ENCODE data around the gene ABCG4.
"Not testable (repeated sequence)": the region's sequence is repeated elsewhere in the genome, so short reads cannot be mapped to it uniquely, and the experiment has no call there.

The ABCG4 gene

DNA sequence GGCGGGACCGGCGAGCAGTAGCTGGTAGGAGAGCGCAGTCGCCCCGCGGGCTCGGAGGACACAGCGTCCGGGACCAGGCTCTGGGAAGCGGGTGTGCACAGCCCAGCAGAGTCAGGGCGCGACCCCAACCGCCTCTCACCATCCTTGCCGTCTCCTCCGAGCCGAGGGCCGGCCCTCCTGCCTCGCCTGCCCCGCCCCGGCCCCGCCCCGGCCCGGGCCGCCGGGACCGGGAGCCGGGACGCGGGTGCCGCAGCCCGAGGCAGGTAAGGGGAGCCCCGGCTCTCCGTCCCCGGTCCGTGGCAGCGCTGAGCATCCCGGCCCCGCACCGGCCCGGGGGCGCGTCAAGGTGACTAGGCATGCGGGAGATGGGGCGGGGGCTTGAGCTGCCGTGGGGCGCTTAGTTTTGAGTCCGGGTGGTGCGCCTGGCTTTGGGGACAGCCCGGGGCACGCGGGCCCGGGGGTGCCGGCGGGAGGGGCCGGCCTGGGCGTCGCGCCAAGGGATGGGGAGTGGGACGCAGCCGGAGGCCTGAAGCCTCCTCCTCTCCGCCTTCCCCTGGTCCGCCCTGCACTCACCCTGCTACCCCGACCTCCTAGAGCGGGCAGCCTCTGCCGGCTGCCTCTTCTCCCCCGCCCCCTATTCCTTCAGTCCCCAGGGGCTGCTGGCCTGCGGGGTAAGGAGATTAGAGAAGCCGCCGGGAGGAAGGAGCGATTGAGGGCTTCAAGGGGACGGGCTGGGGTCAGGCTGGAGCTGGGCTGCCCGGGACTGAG lies at the start of gene ABCG4:
ABCG4 (plus strand) TSS at position 35 of the 768 bp plus-strand sequence. CDS start 914 bp downstream, outside the sequence.
- Histone ChIP-seq H3K36me3 (ENCODE audit: insufficient read depth, low read length) (no peaks in the 10 kb centered on the region), H3K4me1 (ENCODE audit: insufficient read depth, low read length) (peaks cover 13% of the 10 kb centered on the region), H3K9me3 (ENCODE audit: control insufficient read depth, insufficient read depth, low read length) (no peaks in the 10 kb centered on the region), H3K9ac (ENCODE audit: low read depth, low read length) (peak within 1 kb of the TSS; percentile 49)

DNA sequence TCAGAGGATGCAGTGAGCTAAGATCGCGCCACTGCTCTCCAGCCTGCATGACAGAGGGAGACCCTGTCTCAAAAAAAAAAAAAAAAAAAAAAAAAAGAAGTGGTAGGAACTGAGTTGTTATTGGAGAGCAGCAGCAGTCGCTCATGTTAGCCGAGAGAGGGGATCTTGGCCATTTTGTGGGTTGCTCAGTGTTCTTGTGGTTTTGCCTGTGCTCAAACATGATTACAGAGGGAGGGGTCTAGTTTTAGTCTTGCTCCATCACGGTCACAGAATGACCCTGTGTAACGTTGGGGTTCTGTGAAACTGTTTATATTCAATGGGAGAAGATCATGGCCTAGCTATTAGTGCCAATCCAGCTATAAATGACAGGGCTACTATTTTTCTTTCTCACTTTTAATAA lies 49.1 kb upstream of the ABCG4 start:
- no peaks in the 10 kb centered on the region for H3K4me1 ChIP-seq (ENCODE audit: insufficient read depth, low read length)
- H3K9ac ChIP-seq (ENCODE audit: low read depth, low read length), result no peak overlapping the region

DNA sequence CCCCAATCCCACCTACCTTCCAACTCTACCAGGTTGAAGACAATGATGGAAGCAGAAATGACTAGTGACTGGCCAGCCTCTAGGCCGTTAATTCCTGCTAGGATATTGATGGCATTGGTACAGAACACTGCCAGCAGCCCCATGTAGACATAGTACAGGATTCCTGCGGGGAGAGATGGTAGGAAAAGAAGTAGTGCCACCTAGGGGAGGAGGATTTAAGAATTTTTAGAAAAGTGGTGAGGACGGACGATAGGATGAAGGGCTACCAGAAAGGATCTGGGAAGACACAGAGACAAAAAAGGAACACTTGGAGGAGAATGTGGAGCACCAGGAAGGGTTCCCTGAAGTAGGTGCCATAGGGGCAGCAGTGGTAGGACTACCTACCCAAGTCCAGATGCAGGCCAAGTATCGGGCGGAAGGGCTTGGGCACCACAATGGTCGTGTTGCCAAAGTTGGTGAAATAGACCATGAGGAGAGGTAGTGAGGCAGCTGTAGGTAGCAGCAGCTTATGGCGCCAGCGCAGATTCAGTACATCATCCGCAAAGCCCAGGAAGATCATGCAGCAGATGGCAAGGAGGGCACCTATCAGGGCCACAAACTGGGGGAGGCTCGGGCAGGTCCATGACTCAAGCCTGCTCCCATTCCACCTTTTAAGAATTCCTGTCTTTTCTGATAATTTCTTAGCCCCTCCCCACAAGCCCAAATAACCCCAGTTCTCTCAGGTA lies 48.4 kb upstream of the ABCG4 start:
- Histone ChIP-seq H3K9me3 (ENCODE audit: control insufficient read depth, insufficient read depth, low read length) (no peaks in the 10 kb centered on the region), H3K9ac (ENCODE audit: low read depth, low read length) (peak overlapping the region; percentile 65), H3K4me1 (ENCODE audit: insufficient read depth, low read length) (no peaks in the 10 kb centered on the region), H3K36me3 (ENCODE audit: insufficient read depth, low read length) (peaks cover 11% of the 10 kb centered on the region; the same call in 1 of the 2 replicates)

More for the DNA sequence above, 49.1 kb upstream of the ABCG4 start:
- Histone ChIP-seq H3K36me3 (ENCODE audit: insufficient read depth, low read length) (peaks cover 11% of the 10 kb centered on the region; the same call in 1 of the 2 replicates), H3K9me3 (ENCODE audit: control insufficient read depth, insufficient read depth, low read length) (no peaks in the 10 kb centered on the region)

DNA sequence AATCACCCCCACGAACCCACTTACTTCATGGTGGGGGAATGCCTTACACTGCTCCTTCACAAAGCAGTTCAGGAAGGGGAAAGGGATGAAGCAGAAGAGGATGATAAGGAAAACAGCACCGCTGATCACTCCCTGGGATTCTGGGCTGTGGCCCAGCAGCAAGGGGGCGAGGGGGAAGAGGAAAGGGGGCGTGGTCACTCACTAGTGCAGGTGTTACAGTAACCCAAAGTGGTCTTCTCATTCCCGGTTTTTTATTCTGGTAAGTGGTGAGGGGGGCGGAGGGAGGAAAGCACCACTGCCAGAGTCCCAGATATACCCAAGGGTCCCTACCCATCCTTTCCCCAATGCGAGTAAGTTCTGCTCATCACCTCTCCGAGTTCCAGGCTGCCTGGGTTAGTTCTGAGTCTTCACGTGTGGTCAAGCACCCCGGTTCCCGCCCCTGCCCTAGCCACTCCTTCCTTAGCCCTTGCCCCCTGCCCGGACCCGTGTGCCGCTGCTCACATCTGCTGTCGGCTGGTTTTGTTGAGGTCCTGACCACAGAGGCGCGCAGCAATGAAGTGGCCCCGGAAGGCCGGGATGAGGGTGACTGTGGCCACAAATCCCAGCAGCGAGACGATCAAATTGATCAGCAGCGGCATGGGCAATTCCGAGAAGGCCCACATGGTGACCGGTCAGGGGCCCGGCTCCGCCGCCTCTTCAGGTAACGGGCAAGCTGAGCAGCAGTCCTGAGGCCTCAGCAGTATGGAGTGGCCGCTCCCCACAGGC lies 47.7 kb upstream of the ABCG4 start:
- Histone ChIP-seq H3K36me3 (ENCODE audit: insufficient read depth, low read length) (peaks cover 11% of the 10 kb centered on the region; the same call in 1 of the 2 replicates), H3K4me1 (ENCODE audit: insufficient read depth, low read length) (peaks cover 3% of the 10 kb centered on the region), H3K9me3 (ENCODE audit: control insufficient read depth, insufficient read depth, low read length) (no peaks in the 10 kb centered on the region), H3K9ac (ENCODE audit: low read depth, low read length) (peak overlapping the region; percentile 65)

DNA sequence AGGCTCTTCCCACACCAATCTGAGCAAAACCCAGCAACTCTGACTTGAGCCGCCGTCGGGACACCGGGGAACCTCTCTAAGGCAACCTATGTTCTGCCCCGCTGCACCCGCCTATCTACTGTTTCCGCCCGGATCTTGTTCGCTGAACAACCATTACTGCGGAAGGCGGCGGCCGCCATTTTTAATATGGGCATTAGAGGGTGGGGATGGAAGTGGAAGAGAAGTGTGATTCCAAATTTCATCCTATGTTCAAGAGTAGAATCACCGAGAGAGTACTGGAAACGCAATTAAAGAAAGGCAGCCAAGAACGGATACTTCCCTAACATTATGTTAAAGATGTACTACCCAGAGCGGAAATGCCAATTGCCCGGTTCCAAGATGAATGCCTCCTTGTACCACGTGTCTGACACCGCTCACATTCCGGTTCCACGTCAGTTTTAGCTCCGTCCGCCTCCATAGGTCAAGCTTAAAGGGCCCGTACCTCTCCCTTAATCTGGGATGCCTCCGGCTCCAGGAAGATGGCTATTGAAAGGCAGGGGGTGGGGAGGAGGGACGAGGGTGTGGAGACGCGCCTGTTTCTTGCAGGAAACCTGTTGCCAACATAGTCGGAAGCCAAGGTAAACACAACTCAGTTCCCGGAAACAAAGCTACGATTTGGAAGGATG lies 47.0 kb upstream of the ABCG4 start, which contains the start of gene DPAGT1:
DPAGT1 (minus strand) TSS at position 95 of the 665 bp plus-strand sequence. CDS start 198 bp downstream, outside the sequence.
- peaks cover 11% of the 10 kb centered on the region; the same call in 1 of the 2 replicates for H3K36me3 ChIP-seq (ENCODE audit: insufficient read depth, low read length)
- H3K9me3 ChIP-seq (ENCODE audit: control insufficient read depth, insufficient read depth, low read length), result no peaks in the 10 kb centered on the region
- H3K4me1 ChIP-seq (ENCODE audit: insufficient read depth, low read length), result peaks cover 9% of the 10 kb centered on the region
- H3K9ac ChIP-seq (ENCODE audit: low read depth, low read length), result peak within 1 kb of the TSS; percentile 65

DNA sequence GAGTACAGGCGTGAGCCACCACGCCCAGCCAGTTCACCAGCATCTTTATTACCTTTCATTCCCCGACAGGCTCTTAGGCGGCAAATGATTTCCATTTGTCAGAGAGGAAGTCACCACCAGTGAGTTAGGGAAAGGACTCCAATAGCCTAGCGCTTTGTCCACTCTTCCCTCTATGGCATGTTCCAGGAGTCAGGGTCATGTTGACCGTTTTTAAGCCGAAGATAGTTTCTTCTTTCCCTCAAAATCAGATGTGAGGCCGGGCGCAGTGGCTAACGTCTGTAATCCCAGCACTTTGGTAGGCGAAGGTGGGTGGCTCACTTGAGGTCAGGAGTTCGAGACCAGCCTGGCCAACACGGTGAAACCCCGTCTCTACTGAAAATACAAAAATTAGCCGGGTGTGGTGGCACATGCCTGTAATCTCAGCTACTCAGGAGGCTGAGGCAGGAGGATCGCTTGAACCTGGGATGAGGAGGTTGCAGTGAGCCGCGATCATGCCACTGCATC lies 45.6 kb upstream of the ABCG4 start:
- H3K9me3 ChIP-seq (ENCODE audit: control insufficient read depth, insufficient read depth, low read length); H3K36me3 ChIP-seq (ENCODE audit: insufficient read depth, low read length); H3K4me1 ChIP-seq (ENCODE audit: insufficient read depth, low read length): not testable (repeated sequence)
- H3K9ac ChIP-seq (ENCODE audit: low read depth, low read length), result peak overlapping the region; percentile 21; the same call in 1 of the 2 replicates

DNA sequence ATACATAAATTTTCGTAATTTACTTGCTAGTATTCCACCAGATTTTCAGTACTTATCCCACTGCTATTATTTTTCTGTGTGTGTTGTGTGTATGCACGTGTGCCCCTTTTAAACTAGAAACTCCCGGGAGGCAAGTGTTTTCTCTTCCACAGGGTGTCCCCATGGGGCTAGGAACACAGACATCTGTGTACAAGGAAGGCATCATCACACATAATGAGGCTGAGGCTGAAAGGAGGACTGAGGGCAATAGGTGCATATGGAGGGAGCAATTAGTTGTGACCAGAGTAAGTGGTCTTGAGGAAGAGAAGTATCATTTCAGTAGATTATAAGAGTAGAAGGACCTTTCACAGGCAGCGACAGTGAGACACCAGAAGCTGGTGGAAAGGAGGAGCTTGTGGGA lies 45.1 kb upstream of the ABCG4 start:
- no peaks in the 10 kb centered on the region for H3K9me3 ChIP-seq (ENCODE audit: control insufficient read depth, insufficient read depth, low read length)
- H3K4me1 ChIP-seq (ENCODE audit: insufficient read depth, low read length), result peaks cover 9% of the 10 kb centered on the region
- H3K36me3 ChIP-seq (ENCODE audit: insufficient read depth, low read length), result 0 out of 2 replicates have a peak, but pooled peaks cover 2% of the 10 kb centered on the region
- H3K9ac ChIP-seq (ENCODE audit: low read depth, low read length), result no peak overlapping the region

DNA sequence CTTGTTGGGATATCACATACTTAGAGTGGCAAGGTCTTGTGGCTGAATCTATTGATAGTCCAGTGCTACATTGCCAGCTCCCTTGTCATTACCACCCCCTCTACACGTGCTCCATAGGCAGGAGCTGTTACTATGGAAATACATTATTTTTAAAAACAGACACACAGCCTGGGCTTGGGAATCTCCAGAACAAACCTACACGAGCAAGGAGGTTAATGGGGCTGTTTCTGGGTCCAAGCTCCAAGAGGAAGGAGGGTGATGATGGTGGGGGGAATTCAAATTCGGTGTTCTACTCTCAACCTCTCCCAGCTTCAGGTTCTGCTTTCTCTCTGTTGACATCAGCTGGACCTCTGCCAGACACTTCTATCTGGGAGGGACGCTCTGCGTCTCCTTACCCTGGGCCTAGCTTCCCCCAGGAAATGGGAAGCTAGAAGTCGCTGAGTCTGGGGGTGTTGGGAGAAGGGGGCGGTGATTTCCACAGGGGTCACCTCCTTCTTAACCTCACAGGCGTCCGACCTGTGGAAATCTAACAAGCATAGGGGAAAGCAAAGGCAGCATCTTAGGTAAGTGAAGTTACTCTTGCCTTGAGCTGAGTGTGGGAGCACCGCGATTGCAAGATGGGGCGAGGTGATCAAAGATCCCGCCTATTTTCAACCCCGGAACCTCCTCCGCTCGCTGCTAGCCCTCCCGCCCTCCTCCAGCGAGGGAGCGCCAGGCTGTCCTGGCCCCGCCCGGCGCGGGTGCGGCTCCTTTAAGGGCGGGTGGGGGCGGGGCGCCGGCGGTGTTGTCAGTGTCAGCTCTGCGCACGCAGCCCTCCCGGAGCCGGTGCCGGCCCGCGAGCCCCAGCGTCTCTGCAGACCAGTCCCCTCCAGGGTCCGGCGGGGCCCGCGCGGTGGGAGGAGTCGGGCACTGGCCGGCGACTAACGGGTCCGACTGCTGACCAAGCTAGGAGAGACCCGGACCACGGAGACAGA lies 42.0 kb upstream of the ABCG4 start, which contains the start of gene C2CD2L:
C2CD2L (plus strand) TSS at position 781 of the 974 bp plus-strand sequence. CDS start 398 bp downstream, outside the sequence.
- peaks cover 9% of the 10 kb centered on the region for H3K4me1 ChIP-seq (ENCODE audit: insufficient read depth, low read length)
- no peaks in the 10 kb centered on the region for H3K9me3 ChIP-seq (ENCODE audit: control insufficient read depth, insufficient read depth, low read length)
- no peaks in the 10 kb centered on the region for H3K36me3 ChIP-seq (ENCODE audit: insufficient read depth, low read length)
- H3K9ac ChIP-seq (ENCODE audit: low read depth, low read length), result peak within 1 kb of the TSS; percentile 71

DNA sequence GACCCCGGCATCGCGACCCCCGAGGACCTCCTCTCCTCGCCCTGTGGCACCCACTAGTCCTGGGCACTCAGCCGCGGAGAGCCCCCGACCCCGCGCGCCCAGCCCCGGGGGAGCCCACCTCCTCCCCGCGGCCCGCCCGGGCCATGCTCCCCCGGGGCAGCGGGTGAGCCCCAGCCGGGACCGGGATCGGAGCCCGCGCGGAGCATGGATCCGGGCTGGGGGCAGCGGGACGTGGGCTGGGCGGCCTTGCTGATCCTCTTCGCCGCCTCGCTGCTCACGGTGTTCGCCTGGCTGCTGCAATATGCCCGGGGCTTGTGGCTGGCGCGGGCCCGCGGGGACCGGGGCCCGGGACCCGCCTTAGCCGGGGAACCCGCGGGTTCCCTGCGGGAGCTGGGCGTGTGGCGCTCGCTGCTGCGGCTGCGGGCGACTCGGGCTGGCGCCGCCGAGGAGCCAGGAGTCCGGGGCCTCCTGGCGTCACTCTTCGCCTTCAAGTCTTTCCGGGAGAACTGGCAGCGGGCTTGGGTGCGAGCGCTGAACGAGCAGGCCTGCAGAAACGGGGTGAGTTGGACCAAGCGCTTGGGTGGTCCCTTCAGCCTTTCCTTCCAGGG lies 41.2 kb upstream of the ABCG4 start:
- no peaks in the 10 kb centered on the region for H3K9me3 ChIP-seq (ENCODE audit: control insufficient read depth, insufficient read depth, low read length)
- H3K4me1 ChIP-seq (ENCODE audit: insufficient read depth, low read length), result peaks cover 9% of the 10 kb centered on the region
- H3K9ac ChIP-seq (ENCODE audit: low read depth, low read length), result peak overlapping the region; percentile 71
- no peaks in the 10 kb centered on the region for H3K36me3 ChIP-seq (ENCODE audit: insufficient read depth, low read length)

DNA sequence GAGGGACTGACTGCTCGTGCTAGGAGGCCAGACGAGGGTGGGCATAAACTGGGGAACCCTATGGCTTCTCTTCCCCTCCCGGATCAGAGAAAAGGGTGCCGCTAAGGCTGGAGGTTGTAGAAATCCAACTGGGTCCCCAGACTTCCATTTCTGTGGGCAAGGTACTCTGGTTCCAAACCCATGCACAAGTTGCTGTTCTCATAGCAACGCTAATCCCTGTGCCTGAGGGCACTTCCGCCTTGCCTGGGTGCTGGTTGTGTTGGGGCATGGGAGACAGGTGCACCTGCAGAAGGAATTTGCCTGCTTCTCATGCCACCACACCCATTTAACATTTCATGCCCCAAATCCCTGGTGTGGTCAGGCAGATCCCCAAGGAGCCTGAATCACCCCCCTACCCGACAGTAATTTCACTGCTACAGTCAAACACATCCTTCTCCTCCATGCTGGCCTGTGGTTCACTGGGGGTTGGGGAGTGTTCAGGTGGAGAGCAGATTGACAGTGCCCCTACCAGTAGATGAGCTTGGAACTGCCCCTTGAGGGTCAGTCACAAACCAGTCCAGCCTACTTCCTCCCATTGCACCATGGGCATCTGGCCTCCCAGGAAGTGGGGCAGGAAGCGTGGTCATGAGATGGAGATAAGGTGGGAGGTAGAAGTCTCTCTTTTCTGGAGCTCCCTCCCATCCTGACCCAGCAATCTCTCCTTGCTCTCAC lies 40.6 kb upstream of the ABCG4 start:
- Histone ChIP-seq H3K36me3 (ENCODE audit: insufficient read depth, low read length) (no peaks in the 10 kb centered on the region), H3K4me1 (ENCODE audit: insufficient read depth, low read length) (peaks cover 12% of the 10 kb centered on the region), H3K9me3 (ENCODE audit: control insufficient read depth, insufficient read depth, low read length) (no peaks in the 10 kb centered on the region), H3K9ac (ENCODE audit: low read depth, low read length) (peak overlapping the region; percentile 71)

DNA sequence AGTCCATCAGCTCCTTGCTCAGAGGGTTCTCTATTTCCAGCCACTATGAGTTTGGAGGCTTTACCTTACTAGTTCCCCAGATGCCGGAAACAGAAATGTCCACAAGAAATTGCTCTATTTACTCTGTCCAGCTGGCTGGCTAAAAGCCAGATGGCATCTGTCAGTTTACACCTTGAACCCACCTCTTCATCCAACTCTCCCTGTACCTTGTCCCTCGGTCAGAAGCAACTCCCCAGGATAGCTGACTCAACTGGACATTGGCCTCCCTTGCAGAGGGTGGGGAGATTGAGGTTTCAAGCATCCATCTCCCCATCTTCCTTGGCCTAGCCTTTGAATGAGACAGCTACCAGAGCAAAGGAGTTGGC lies 40.0 kb upstream of the ABCG4 start:
- H3K4me1 ChIP-seq (ENCODE audit: insufficient read depth, low read length), result peaks cover 12% of the 10 kb centered on the region
- no peaks in the 10 kb centered on the region for H3K36me3 ChIP-seq (ENCODE audit: insufficient read depth, low read length)
- no peak overlapping the region for H3K9ac ChIP-seq (ENCODE audit: low read depth, low read length)
- no peaks in the 10 kb centered on the region for H3K9me3 ChIP-seq (ENCODE audit: control insufficient read depth, insufficient read depth, low read length)

DNA sequence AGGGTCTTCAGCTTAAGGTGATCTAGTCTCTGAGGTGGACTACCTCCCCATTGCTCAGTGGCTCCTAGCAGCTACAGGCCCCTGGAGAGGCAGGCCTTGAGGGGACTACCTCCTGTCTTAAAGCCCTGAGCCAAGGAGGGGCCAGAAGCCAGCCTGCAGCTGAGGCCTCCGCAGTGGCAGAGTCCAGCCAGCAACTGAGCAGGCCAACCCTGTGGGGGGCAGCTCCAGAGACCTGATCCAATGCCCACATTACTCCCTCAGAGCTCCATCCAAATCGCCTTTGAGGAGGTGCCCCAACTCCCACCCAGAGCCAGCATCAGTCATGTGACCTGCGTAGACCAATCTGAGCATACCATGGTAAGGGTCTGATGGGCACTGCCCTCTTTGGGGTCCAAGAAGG lies 39.0 kb upstream of the ABCG4 start:
- Histone ChIP-seq H3K4me1 (ENCODE audit: insufficient read depth, low read length) (peaks cover 12% of the 10 kb centered on the region), H3K9ac (ENCODE audit: low read depth, low read length) (no peak overlapping the region), H3K36me3 (ENCODE audit: insufficient read depth, low read length) (no peaks in the 10 kb centered on the region), H3K9me3 (ENCODE audit: control insufficient read depth, insufficient read depth, low read length) (no peaks in the 10 kb centered on the region)

Measured in ES-I3 (cell line).